ENCODE measurements around the gene TIGD2.
A peak's percentile ranks its signal among the peaks of the same experiment; 100 is the strongest.

TIGD2 gene

DNA sequence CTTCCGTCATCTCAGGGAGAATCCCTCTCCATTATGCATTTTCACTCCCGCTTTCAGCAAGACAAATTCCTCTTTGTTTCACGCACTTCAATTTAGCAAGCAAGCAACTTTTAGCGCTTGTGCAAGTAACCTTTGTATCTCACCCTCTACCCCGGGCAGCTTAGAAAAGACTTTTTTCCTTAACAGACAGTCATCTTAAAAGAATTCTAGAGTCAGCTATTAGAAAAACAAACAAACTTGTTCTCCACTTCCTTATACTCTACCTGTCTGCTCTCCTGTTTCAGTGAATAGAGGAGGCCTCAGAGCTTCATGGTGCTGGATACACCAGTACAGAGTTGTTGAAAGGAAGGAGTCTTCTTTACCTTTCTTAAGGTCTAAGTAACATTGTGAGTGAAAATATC is 12.1 kb downstream of the TIGD2 start:
- TF ChIP-seq, protein P1, sequence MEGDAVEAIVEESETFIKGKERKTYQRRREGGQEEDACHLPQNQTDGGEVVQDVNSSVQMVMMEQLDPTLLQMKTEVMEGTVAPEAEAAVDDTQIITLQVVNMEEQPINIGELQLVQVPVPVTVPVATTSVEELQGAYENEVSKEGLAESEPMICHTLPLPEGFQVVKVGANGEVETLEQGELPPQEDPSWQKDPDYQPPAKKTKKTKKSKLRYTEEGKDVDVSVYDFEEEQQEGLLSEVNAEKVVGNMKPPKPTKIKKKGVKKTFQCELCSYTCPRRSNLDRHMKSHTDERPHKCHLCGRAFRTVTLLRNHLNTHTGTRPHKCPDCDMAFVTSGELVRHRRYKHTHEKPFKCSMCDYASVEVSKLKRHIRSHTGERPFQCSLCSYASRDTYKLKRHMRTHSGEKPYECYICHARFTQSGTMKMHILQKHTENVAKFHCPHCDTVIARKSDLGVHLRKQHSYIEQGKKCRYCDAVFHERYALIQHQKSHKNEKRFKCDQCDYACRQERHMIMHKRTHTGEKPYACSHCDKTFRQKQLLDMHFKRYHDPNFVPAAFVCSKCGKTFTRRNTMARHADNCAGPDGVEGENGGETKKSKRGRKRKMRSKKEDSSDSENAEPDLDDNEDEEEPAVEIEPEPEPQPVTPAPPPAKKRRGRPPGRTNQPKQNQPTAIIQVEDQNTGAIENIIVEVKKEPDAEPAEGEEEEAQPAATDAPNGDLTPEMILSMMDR (IDR thresholded peaks at IDR 0.05; ENCODE audit: low read depth, low read length, missing control alignments) = no peak
- in situ Hi-C loops (cut with HindIII; ENCODE audit: low sequenced_read_pairs) = no loop called here
- H3K4me3 ChIP-seq (ENCODE audit: low read depth, low read length) = no peak overlapping the region
- DNase-seq (ENCODE audit: low read depth) = no peak

DNA sequence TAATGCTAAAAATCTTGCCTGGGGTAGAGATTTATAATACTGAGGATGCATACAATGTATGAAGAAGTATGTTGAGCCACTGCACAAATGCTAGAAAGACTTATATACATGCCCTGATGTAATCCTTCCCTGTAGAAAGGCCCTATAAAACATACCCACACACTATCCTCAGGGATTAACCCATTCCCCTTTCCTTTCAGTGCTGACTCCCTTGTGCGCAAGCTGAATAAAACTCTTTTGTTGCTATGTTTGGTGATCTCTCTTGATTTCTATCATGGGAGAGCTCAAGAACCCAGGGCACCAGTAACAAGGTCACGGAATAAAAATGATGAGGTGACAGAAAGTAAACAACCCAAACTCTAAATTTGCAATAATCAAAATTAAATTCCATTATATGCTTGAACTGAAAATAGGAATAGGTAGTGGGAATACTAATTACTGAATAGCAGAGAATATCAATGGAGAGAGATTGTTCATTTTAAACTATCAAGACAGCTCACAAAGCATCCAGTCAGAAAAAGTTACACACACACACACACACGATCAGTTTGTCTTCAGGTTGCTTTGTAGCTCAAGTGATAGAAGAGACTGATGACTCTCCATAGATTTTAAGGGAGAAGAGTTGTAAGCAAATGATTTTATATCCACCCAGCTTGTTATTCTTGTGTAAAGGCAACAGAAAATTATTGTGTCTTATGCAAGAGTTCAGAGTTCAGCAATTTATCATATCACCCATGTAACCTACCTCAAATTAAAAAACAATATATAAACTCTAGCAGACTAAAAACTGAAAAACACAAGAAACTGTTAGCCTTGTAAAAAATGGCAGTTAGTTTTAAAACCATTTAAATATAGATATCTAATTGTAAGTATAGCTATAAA is 14.8 kb downstream of the TIGD2 start:
- no peak for DNase-seq (ENCODE audit: low read depth)
- H3K4me3 ChIP-seq (ENCODE audit: low read depth, low read length) = no peak overlapping the region
- in situ Hi-C loops (cut with HindIII; ENCODE audit: low sequenced_read_pairs) = no loop called here
- TF ChIP-seq, protein P1 (IDR thresholded peaks at IDR 0.05; ENCODE audit: low read depth, low read length, missing control alignments) = no peak

DNA sequence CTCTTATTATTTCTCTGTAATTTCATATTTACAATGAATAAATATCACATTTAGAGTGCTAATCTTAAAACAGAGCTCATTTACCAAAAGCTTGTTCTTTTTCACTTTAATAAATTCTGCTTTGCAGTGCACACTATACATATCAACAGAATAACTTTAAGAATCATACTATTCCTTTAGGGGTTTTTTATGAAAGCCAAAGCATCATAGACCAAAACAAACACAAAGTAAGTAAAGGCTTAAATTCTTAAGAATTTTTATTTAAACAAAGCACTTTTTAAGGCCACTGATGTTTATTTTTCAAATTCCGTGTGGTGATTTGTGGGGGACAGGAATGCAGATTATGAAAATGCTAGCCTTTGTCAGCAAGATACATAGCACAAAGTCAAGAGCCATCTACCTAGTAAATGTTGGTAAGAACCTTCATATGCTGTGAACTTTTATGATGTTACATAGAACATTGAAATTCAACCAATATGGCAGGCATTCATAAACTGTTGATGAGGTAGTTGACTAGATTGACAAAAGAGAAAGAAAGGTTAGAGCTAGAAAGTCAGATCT is 17.8 kb downstream of the TIGD2 start:
- no peak overlapping the region for H3K4me3 ChIP-seq (ENCODE audit: low read depth, low read length)
- DNase-seq (ENCODE audit: low read depth) = peak; percentile 47
- TF ChIP-seq, protein P1 (IDR thresholded peaks at IDR 0.05; ENCODE audit: low read depth, low read length, missing control alignments) = no peak
- in situ Hi-C loops (cut with HindIII; ENCODE audit: low sequenced_read_pairs) = no loop called here

DNA sequence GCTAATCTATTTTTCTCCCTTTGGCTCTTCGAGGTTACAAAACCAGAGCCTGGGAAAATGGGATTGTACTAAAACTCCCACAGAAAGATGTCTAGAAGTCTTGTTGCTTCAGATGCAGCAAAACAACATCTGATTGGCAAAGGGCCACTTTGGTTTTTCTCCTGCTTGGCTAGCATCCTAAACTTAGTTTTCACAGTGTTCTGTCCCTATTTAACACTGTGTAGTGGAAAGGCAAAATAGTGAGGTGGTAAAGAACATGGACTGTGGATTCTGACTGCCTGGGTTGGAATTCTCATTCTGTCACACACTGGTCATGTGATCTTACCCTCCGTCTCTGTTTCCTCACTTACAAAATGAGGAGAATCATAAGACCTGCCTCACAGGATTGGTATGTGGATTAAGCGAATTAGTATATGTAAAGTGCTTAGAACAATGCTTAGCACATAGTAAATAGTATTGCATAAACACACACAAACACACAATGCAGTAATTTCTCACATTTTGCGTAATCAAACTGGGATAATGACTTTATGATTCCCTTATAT is 23.5 kb downstream of the TIGD2 start:
- TF ChIP-seq, protein P1 (IDR thresholded peaks at IDR 0.05; ENCODE audit: low read depth, low read length, missing control alignments) = no peak
- in situ Hi-C loops (cut with HindIII; ENCODE audit: low sequenced_read_pairs) = no loop called here
- peak; percentile 70 for DNase-seq (ENCODE audit: low read depth)
- H3K4me3 ChIP-seq (ENCODE audit: low read depth, low read length) = no peak overlapping the region

DNA sequence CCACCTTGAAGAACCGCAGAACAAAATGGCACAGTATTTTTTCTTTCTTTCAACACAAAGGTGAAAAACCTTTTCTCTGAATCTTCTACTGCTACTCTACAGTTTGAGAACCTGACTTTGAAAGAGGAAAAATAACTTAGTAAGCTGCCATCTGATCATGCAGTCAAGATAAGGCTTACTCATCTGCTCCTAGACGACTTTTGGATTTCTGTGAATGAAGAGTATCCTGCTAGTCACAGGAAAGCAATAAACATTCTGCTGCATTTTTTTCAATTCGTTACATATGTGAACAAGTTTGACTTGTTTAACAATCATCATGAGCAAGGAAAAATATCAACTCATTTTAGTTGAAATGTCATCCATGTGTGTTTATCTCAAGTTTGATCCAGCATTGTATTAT is 25.2 kb downstream of the TIGD2 start:
- no peak for DNase-seq (ENCODE audit: low read depth)
- TF ChIP-seq, protein P1 (IDR thresholded peaks at IDR 0.05; ENCODE audit: low read depth, low read length, missing control alignments) = no peak
- H3K4me3 ChIP-seq (ENCODE audit: low read depth, low read length) = no peak overlapping the region
- in situ Hi-C loops (cut with HindIII; ENCODE audit: low sequenced_read_pairs) = no loop called here

DNA sequence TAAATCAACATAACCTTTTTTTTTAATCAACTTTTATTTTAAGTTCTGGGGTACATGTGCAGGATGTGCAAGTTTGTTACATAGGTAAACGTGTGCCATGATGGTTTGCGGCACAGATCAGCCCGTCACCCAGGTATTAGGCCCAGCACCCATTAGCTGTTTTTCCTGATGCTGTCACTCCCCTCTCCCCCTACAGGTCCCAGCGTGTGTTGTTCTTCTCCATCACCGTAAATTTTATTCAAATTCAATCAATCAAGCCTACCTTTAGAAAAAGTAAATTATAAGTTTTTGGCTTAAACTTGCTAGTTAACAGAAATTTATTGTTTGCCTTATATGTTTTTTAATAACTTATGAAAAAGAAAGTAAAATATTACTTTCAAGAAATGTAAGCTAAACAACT is 25.9 kb downstream of the TIGD2 start:
- H3K4me3 ChIP-seq (ENCODE audit: low read depth, low read length) = no peak overlapping the region
- TF ChIP-seq, protein P1 (IDR thresholded peaks at IDR 0.05; ENCODE audit: low read depth, low read length, missing control alignments) = no peak
- DNase-seq (ENCODE audit: low read depth) = no peak
- in situ Hi-C loops (cut with HindIII; ENCODE audit: low sequenced_read_pairs) = no loop called here
